ENCODE results near the gene SPECC1L. TPM values are rescaled to one million over a fixed set of nuclear protein-coding genes. Genes with fewer than 3 reads are reported as not detected.
A peak's percentile ranks its signal among the peaks of the same experiment; 100 is the strongest.

Gene SPECC1L
- total and polyA plus RNA-seq, 3 experiments from 2014 or later = 14.9 to 52.1 (median 51.9) TPM

DNA sequence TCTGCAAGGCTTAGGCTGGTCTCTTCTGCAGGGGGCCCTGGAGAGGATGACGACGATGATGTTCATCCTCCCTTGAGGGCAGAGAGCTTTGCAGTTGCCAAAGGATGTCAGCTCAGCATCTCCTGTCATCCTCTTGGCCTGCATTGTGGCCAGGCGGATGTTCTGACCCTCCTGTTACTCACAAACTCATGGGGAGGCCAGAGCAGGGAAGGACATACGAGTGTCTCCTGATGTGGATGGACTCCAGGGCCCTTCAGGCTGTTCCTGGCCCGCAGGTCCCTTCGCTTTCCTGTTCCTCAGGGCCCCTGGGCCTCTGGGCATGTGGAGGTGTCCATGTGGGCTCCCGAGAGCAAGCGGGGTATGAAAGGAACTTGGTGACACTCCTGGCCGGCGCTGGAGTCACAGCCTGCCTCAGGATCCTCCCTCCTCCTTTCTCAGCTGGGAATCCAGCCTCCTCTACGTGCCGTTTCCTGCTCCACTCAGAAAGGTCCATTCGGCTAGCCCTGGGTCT lies 165.3 kb downstream of the SPECC1L start:
- no peak for DNase-seq

GRCh38 chr22:24436553-24436952 lies 165.9 kb downstream of the SPECC1L start:
- CTCF ChIA-PET = interaction anchor here (1.1 to 6.9 kb wide), 3 partner anchors 12 to 66 kb away, joined by 3 to 67 read pairs (median 3); partner anchors contain the start of gene ADORA2A
- Mint-ChIP-seq H3K4me3 (peak overlapping the region in 3 of 7 donors; percentile 23 to 38 (median 26)), H3K36me3 (peaks cover 6 to 68% (median 8%) of the 10 kb centered on the region in 3 donors), H3K27ac (peak overlapping the region; percentile 55 to 85 (median 80)), H3K27me3 (no peaks in the 10 kb centered on the region), H3K9me3 (no peaks in the 10 kb centered on the region), H3K4me1 (peaks cover 53 to 85% (median 73%) of the 10 kb centered on the region in 3 donors)
- POLR2A ChIA-PET = interaction anchor here (1.0 kb wide), 1 partner anchor 10 kb away, joined by 4 read pairs; the partner anchor contains the start of gene ADORA2A
- Histone ChIP-seq H3K27me3 (ENCODE audit: insufficient read depth, low read length, poor library complexity, severe bottlenecking) (no peaks in the 10 kb centered on the region), H3K4me3 (ENCODE audit: low read length) (no peak overlapping the region), H3K4me1 (ENCODE audit: insufficient read depth, low read length) (peaks cover 73% of the 10 kb centered on the region), H3K27ac (ENCODE audit: low read depth, low read length) (no peak overlapping the region), H3K36me3 (ENCODE audit: insufficient read depth, low read length) (peaks cover 26% of the 10 kb centered on the region), H3K9me3 (ENCODE audit: low read length) (no peaks in the 10 kb centered on the region)
- no peak for DNase-seq

More for the DNA sequence above, 165.3 kb downstream of the SPECC1L start:
- Histone ChIP-seq H3K27me3 (ENCODE audit: insufficient read depth, low read length, poor library complexity, severe bottlenecking) (no peaks in the 10 kb centered on the region), H3K4me3 (ENCODE audit: low read length) (no peak overlapping the region), H3K36me3 (ENCODE audit: insufficient read depth, low read length) (peaks cover 20% of the 10 kb centered on the region), H3K27ac (ENCODE audit: low read depth, low read length) (no peak overlapping the region), H3K9me3 (ENCODE audit: low read length) (no peaks in the 10 kb centered on the region), H3K4me1 (ENCODE audit: insufficient read depth, low read length) (peaks cover 79% of the 10 kb centered on the region)
- H3K4me1 Mint-ChIP-seq = peaks cover 58 to 89% (median 75%) of the 10 kb centered on the region in 3 donors
- peaks cover 4 to 66% (median 5%) of the 10 kb centered on the region in 3 donors for H3K36me3 Mint-ChIP-seq
- CTCF ChIA-PET = interaction anchor here (0.7 to 6.9 kb wide), 9 partner anchors 8 to 107 kb away, joined by 3 to 67 read pairs (median 3); partner anchors contain the start of gene ADORA2A
- POLR2A ChIA-PET = interaction anchor here (0.6 kb wide), 1 partner anchor 12 kb away, joined by 3 read pairs; no protein-coding TSS in a partner anchor
- peak overlapping the region in 1 of 7 donors; percentile 13 for H3K4me3 Mint-ChIP-seq
- H3K27ac Mint-ChIP-seq = peak overlapping the region in 6 of 8 donors; percentile 60 to 95 (median 82)
- H3K27me3 Mint-ChIP-seq = no peaks in the 10 kb centered on the region
- H3K9me3 Mint-ChIP-seq = no peaks in the 10 kb centered on the region

DNA sequence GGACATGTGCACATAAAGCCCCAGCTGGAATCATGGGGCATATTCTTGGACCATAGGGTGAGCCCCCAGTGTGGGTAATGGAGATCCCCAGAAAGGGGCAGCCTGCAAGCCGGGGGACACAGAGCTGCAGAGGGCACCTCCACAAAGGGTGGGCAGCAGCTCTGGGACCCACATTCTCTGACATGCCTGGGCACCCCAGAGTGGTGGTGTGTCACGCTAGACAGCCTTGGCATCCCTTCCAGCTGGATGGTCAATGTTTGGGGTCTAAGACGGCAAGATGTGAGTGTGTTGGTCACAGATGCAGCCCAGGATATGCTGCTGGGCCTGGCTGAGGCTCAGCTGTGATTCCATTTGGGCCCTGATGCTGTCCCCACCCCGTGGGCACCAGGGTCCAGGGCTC lies 166.5 kb downstream of the SPECC1L start:
- Mint-ChIP-seq H3K4me3 (peak overlapping the region in 2 of 7 donors; percentile 26 to 38), H3K9me3 (no peaks in the 10 kb centered on the region), H3K4me1 (peaks cover 50 to 85% (median 69%) of the 10 kb centered on the region in 3 donors), H3K27me3 (no peaks in the 10 kb centered on the region), H3K27ac (peak overlapping the region in 7 of 8 donors; percentile 64 to 85 (median 80)), H3K36me3 (peaks cover 6 to 73% (median 8%) of the 10 kb centered on the region in 3 donors)
- ChIA-PET CTCF (interaction anchor here (1.1 to 6.9 kb wide), 2 partner anchors 12 to 65 kb away, joined by 3 to 67 read pairs; partner anchors contain the start of gene ADORA2A), POLR2A (interaction anchor here (1.0 kb wide), 1 partner anchor 10 kb away, joined by 4 read pairs; the partner anchor contains the start of gene ADORA2A)
- Histone ChIP-seq H3K27me3 (ENCODE audit: insufficient read depth, low read length, poor library complexity, severe bottlenecking) (no peaks in the 10 kb centered on the region), H3K9me3 (ENCODE audit: low read length) (no peaks in the 10 kb centered on the region), H3K27ac (ENCODE audit: low read depth, low read length) (no peak overlapping the region), H3K36me3 (ENCODE audit: insufficient read depth, low read length) (peaks cover 31% of the 10 kb centered on the region), H3K4me1 (ENCODE audit: insufficient read depth, low read length) (peaks cover 67% of the 10 kb centered on the region), H3K4me3 (ENCODE audit: low read length) (no peak overlapping the region)
- no peak for DNase-seq

DNA sequence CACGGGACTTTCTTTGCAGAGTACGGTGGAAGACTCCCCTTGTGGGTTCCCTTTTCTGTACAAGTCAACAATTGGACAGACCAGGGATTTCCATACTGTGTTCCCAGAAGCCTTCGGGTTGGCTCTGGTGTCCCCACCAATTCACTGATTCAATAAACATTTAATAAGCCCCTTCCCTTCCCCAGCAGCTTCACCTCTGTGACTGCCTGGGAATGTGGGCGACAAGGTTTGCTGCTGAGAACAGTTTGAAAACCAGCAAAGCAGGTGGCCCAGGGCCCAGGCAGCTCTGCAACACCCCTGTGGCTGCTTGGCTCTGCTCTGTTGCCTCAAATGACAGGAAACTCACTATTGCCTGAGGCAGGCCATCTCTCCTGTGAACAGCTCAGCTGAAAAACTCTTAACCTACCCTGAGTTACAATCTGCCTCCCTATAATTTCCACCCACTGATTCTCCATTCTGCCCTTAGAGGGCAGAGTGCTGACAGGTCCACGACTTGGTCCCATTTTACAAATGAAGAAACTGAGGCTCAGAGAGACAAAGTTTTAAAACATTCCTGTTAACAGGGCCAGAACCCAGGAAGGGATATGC lies 167.2 kb downstream of the SPECC1L start:
- peak overlapping the region; percentile 20 to 94 (median 78) for H3K27ac Mint-ChIP-seq
- no peaks in the 10 kb centered on the region for H3K27me3 Mint-ChIP-seq
- peaks cover 38% of the 10 kb centered on the region for H3K36me3 ChIP-seq (ENCODE audit: insufficient read depth, low read length)
- H3K4me1 ChIP-seq (ENCODE audit: insufficient read depth, low read length) = peaks cover 60% of the 10 kb centered on the region
- CTCF ChIA-PET = interaction anchor here (1.0 to 6.9 kb wide), 3 partner anchors 13 to 65 kb away, joined by 3 to 67 read pairs (median 3); partner anchors contain the start of gene ADORA2A
- peak overlapping the region in 4 of 7 donors; percentile 11 to 67 (median 30) for H3K4me3 Mint-ChIP-seq
- POLR2A ChIA-PET = no interaction called here
- H3K9me3 ChIP-seq (ENCODE audit: low read length) = no peaks in the 10 kb centered on the region
- no peak for DNase-seq
- H3K27me3 ChIP-seq (ENCODE audit: insufficient read depth, low read length, poor library complexity, severe bottlenecking) = no peaks in the 10 kb centered on the region
- H3K27ac ChIP-seq (ENCODE audit: low read depth, low read length) = no peak overlapping the region
- H3K36me3 Mint-ChIP-seq = peaks cover 8 to 75% (median 8%) of the 10 kb centered on the region in 3 donors
- H3K4me1 Mint-ChIP-seq = peaks cover 48 to 85% (median 66%) of the 10 kb centered on the region in 3 donors
- no peaks in the 10 kb centered on the region for H3K9me3 Mint-ChIP-seq
- H3K4me3 ChIP-seq (ENCODE audit: low read length) = no peak overlapping the region

DNA sequence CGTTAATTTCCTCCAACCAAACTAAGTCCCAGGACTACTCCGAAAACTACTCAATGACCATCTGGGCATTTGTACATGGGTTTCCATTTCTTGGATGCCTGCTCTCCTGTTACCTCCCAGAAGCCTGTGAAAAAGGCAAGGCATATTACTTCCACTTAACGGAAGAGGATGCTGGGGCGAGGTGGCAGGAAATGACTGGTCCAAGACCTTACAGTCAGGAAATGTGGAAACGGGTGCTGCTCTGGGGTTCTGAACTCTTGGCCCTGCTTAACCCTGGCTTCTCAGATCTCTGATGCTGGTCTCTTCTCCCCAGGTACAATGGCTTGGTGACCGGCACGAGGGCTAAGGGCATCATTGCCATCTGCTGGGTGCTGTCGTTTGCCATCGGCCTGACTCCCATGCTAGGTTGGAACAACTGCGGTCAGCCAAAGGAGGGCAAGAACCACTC lies 169.7 kb downstream of the SPECC1L start:
- ChIA-PET POLR2A (no interaction called here), CTCF (no interaction called here)
- Mint-ChIP-seq H3K4me3 (no peak overlapping the region), H3K4me1 (peaks cover 36 to 79% (median 52%) of the 10 kb centered on the region in 3 donors), H3K27ac (peak overlapping the region in 3 of 8 donors; percentile 36 to 81 (median 36)), H3K36me3 (peaks cover 8 to 74% (median 10%) of the 10 kb centered on the region in 3 donors), H3K27me3 (no peaks in the 10 kb centered on the region), H3K9me3 (no peaks in the 10 kb centered on the region)
- Histone ChIP-seq H3K36me3 (ENCODE audit: insufficient read depth, low read length) (peaks cover 40% of the 10 kb centered on the region), H3K27ac (ENCODE audit: low read depth, low read length) (no peak overlapping the region), H3K27me3 (ENCODE audit: insufficient read depth, low read length, poor library complexity, severe bottlenecking) (no peaks in the 10 kb centered on the region), H3K9me3 (ENCODE audit: low read length) (no peaks in the 10 kb centered on the region), H3K4me3 (ENCODE audit: low read length) (no peak overlapping the region), H3K4me1 (ENCODE audit: insufficient read depth, low read length) (peaks cover 41% of the 10 kb centered on the region)
- DNase-seq = no peak

GRCh38 chr22:24440718-24441405 lies 170.2 kb downstream of the SPECC1L start:
- CTCF ChIA-PET = no interaction called here
- H3K4me1 ChIP-seq (ENCODE audit: insufficient read depth, low read length) = peaks cover 36% of the 10 kb centered on the region
- peaks cover 40% of the 10 kb centered on the region for H3K36me3 ChIP-seq (ENCODE audit: insufficient read depth, low read length)
- Mint-ChIP-seq H3K9me3 (no peaks in the 10 kb centered on the region), H3K27me3 (no peaks in the 10 kb centered on the region), H3K4me1 (peaks cover 32 to 78% (median 47%) of the 10 kb centered on the region in 3 donors), H3K36me3 (peaks cover 8 to 73% (median 10%) of the 10 kb centered on the region in 3 donors), H3K4me3 (no peak overlapping the region), H3K27ac (peak overlapping the region in 4 of 8 donors; percentile 29 to 81 (median 55))
- POLR2A ChIA-PET = no interaction called here
- no peaks in the 10 kb centered on the region for H3K9me3 ChIP-seq (ENCODE audit: low read length)
- DNase-seq = no peak
- no peak overlapping the region for H3K27ac ChIP-seq (ENCODE audit: low read depth, low read length)
- no peaks in the 10 kb centered on the region for H3K27me3 ChIP-seq (ENCODE audit: insufficient read depth, low read length, poor library complexity, severe bottlenecking)
- H3K4me3 ChIP-seq (ENCODE audit: low read length) = no peak overlapping the region

DNA sequence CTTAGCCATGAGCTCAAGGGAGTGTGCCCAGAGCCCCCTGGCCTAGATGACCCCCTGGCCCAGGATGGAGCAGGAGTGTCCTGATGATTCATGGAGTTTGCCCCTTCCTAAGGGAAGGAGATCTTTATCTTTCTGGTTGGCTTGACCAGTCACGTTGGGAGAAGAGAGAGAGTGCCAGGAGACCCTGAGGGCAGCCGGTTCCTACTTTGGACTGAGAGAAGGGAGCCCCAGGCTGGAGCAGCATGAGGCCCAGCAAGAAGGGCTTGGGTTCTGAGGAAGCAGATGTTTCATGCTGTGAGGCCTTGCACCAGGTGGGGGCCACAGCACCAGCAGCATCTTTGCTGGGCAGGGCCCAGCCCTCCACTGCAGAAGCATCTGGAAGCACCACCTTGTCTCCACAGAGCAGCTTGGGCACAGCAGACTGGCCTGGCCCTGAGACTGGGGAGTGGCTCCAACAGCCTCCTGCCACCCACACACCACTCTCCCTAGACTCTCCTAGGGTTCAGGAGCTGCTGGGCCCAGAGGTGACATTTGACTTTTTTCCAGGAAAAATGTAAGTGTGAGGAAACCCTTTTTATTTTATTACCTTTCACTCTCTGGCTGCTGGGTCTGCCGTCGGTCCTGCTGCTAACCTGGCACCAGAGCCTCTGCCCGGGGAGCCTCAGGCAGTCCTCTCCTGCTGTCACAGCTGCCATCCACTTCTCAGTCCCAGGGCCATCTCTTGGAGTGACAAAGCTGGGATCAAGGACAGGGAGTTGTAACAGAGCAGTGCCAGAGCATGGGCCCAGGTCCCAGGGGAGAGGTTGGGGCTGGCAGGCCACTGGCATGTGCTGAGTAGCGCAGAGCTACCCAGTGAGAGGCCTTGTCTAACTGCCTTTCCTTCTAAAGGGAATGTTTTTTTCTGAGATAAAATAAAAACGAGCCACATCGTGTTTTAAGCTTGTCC lies 171.0 kb downstream of the SPECC1L start:
- Mint-ChIP-seq H3K4me1 (peaks cover 29 to 78% (median 40%) of the 10 kb centered on the region in 3 donors), H3K9me3 (no peaks in the 10 kb centered on the region), H3K27ac (peak overlapping the region in 1 of 8 donors; percentile 57), H3K4me3 (no peak overlapping the region), H3K36me3 (peaks cover 7 to 70% (median 10%) of the 10 kb centered on the region in 3 donors), H3K27me3 (no peaks in the 10 kb centered on the region)
- Histone ChIP-seq H3K36me3 (ENCODE audit: insufficient read depth, low read length) (peaks cover 40% of the 10 kb centered on the region), H3K27ac (ENCODE audit: low read depth, low read length) (no peak overlapping the region), H3K4me3 (ENCODE audit: low read length) (no peak overlapping the region), H3K9me3 (ENCODE audit: low read length) (no peaks in the 10 kb centered on the region), H3K4me1 (ENCODE audit: insufficient read depth, low read length) (peaks cover 28% of the 10 kb centered on the region), H3K27me3 (ENCODE audit: insufficient read depth, low read length, poor library complexity, severe bottlenecking) (no peaks in the 10 kb centered on the region)
- POLR2A ChIA-PET = no interaction called here
- no peak for DNase-seq
- CTCF ChIA-PET = no interaction called here

Data from CD8-positive, alpha-beta memory T cell (primary cell).